MM.1S (cell line): Measurements from ENCODE around the gene OXLD1.

Source experiments
- DNase-seq: peaks from one replicate; pipeline ENCODE4 v3.0.0-alpha.2; 2015
- H2AFZ ChIP-seq: fragments of 300-600 bp; sonication (generic); 2 replicates; pipeline ENCODE4 v1.6.0; 2016; ENCODE audit warnings: antibody characterized with exemption, low read length
- H3F3A ChIP-seq: fragments of 300-600 bp; sonication (generic); 2 replicates; pipeline ENCODE4 v1.6.1; 2016; ENCODE audit warnings: mild to moderate bottlenecking, antibody characterized with exemption, low read length, moderate library complexity, mixed read lengths; ENCODE audit not compliant: insufficient read depth
- H3K27ac ChIP-seq: fragments of 300-600 bp; sonication (generic); 2 replicates; pipeline ENCODE4 v1.5.1; 2016; ENCODE audit warnings: mild to moderate bottlenecking, low read length
- H3K27me3 ChIP-seq: fragments of 300-600 bp; sonication (generic); replicated peaks from 2 replicates; pipeline ENCODE4 v1.6.0; 2016; ENCODE audit warnings: low read length; ENCODE audit not compliant: insufficient read depth
- H3K36me3 ChIP-seq: fragments of 300-600 bp; sonication (generic); replicated peaks from 2 replicates; pipeline ENCODE4 v1.6.1; 2016; ENCODE audit warnings: mild to moderate bottlenecking, low read length, mixed read lengths; ENCODE audit not compliant: insufficient read depth
- H3K4me1 ChIP-seq: fragments of 300-600 bp; sonication (generic); 2 replicates; pipeline ENCODE4 v1.6.1; 2016; ENCODE audit warnings: low read length, mixed read lengths
- H3K4me2 ChIP-seq: fragments of 300-600 bp; sonication (generic); 2 replicates; pipeline ENCODE4 v1.6.0; 2016; ENCODE audit warnings: low read depth, low read length
- H3K4me3 ChIP-seq: fragments of 300-600 bp; sonication (generic); 2 replicates; pipeline ENCODE4 v1.5.1; 2016; ENCODE audit warnings: low read length, mixed read lengths
- H3K79me2 ChIP-seq: fragments of 300-600 bp; sonication (generic); 2 replicates; pipeline ENCODE4 v1.6.1; 2016; ENCODE audit warnings: mixed run types, low read length, mixed read lengths
- H3K9ac ChIP-seq: fragments of 300-600 bp; sonication (generic); 2 replicates; pipeline ENCODE4 v1.6.1; 2016; ENCODE audit warnings: low read length, mixed read lengths
- H3K9me2 ChIP-seq: fragments of 300-600 bp; sonication (generic); replicated peaks from 2 replicates; pipeline ENCODE4 v1.6.1; 2016; ENCODE audit warnings: mild to moderate bottlenecking, low read length, mixed read lengths; ENCODE audit not compliant: insufficient read depth
- H3K9me3 ChIP-seq: fragments of 300-600 bp; sonication (generic); replicated peaks from 2 replicates; pipeline ENCODE4 v1.6.1; 2016; ENCODE audit warnings: mild to moderate bottlenecking, low read length, mixed read lengths; ENCODE audit not compliant: insufficient read depth
- H4K20me1 ChIP-seq: fragments of 300-600 bp; sonication (generic); 2 replicates; pipeline ENCODE4 v1.6.1; 2016; ENCODE audit warnings: mild to moderate bottlenecking, low read length, moderate library complexity, mixed read lengths; ENCODE audit not compliant: insufficient read depth
- EZH2 ChIP-seq: fragments of 300-600 bp; sonication (generic); optimal IDR thresholded peaks from 2 replicates; pipeline ENCODE3; 2017; ENCODE audit warnings: low read depth, mild to moderate bottlenecking, antibody characterized with exemption, low read length, mixed read lengths
- EZH2phosphoT487 ChIP-seq: fragments of 300-600 bp; sonication (generic); IDR thresholded peaks from 2 replicates; pipeline ENCODE4 v1.6.1; 2018; ENCODE audit warnings: antibody characterized with exemption, low read length
- TF ChIP-seq, protein P1 (sequence below): fragments of 300-600 bp; sonication (generic); IDR thresholded peaks from 2 replicates; pipeline ENCODE4 v1.5.1; 2016; ENCODE audit warnings: antibody characterized with exemption, low read length, mixed read lengths

Gene OXLD1

DNA sequence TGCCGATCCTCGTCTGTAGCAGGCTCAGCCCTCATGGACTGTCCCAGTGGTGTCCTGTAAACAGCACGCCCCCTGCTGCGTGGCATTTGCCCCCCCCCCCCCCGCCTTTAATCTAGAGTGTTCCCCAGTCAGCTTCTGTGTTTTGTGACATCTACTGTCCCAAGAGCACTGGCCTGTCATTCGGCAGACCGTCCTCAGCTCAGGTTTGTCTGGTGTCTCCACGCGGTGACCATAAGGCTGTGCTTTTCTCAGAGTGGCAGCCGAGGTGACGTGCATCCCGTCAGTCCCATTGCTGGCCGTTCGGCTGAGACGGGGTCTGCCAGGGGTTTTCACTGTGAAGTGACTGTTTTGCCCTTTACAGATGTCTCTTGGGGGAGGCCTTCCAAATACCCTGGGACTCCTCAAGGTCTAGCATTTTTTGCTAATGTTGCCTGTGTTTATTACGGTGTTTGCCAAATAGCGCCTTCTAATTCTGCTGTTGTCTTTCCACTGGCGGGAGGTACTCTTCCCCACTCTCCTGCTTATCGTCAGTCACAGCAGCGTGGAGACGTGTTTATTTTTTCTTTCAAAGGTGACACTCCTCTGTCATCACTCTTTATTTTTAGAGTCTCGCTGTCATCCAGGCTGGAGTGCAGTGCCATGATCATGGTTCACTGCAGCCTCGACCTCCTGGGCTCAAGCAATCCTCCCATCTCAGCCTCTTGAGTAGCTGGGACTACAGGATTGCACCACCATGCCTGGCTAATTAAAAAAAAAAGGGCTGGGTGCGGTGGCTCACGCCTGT is 31.0 kb upstream of the OXLD1 start:
- H3K36me3 ChIP-seq, result no peaks in the 10 kb centered on the region; the same call in 1 of the 2 replicates
- H4K20me1 ChIP-seq, result no peaks in the 10 kb centered on the region; the same call in 1 of the 2 replicates
- TF ChIP-seq, protein P1, sequence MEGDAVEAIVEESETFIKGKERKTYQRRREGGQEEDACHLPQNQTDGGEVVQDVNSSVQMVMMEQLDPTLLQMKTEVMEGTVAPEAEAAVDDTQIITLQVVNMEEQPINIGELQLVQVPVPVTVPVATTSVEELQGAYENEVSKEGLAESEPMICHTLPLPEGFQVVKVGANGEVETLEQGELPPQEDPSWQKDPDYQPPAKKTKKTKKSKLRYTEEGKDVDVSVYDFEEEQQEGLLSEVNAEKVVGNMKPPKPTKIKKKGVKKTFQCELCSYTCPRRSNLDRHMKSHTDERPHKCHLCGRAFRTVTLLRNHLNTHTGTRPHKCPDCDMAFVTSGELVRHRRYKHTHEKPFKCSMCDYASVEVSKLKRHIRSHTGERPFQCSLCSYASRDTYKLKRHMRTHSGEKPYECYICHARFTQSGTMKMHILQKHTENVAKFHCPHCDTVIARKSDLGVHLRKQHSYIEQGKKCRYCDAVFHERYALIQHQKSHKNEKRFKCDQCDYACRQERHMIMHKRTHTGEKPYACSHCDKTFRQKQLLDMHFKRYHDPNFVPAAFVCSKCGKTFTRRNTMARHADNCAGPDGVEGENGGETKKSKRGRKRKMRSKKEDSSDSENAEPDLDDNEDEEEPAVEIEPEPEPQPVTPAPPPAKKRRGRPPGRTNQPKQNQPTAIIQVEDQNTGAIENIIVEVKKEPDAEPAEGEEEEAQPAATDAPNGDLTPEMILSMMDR, result no peak
- TF ChIP-seq EZH2phosphoT487 (no peak), EZH2 (no peak)

DNA sequence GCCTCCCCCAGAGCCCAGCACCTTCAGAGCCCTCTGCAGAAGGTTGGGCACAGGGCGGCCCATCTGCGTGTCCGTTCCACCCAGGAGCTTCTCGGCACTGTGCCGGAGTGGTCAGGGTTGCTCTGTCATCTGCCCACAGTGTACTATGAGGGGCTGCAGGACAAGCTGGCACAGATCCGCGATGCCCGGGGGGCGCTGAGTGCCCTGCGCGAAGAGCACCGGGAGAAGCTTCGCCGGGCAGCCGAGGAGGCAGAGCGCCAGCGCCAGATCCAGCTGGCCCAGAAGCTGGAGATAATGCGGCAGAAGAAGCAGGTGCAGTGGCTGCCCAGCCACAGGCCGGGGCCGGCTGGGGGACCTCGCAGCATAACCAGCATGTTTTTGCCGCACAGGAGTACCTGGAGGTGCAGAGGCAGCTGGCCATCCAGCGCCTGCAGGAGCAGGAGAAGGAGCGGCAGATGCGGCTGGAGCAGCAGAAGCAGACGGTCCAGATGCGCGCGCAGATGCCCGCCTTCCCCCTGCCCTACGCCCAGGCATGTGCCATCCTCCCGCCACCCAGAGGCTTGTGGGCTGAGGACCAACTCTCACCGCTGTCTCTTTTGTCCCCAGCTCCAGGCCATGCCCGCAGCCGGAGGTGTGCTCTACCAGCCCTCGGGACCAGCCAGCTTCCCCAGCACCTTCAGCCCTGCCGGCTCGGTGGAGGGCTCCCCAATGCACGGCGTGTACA is 30.0 kb upstream of the OXLD1 start:
- H3K4me2 ChIP-seq, result no peak overlapping the region
- H3K79me2 ChIP-seq, result peaks cover 39% of the 10 kb centered on the region
- H3K36me3 ChIP-seq, result peaks cover 4% of the 10 kb centered on the region
- H3K9me3 ChIP-seq, result no peaks in the 10 kb centered on the region
- TF ChIP-seq EZH2phosphoT487 (no peak), EZH2 (no peak)
- TF ChIP-seq, protein P1, result no peak
- no peak overlapping the region for H3K9ac ChIP-seq
- H3F3A ChIP-seq, result peaks cover under 1% of the 10 kb centered on the region; the same call in 1 of the 2 replicates
- no peak overlapping the region for H3K4me3 ChIP-seq
- no peaks in the 10 kb centered on the region for H3K27me3 ChIP-seq
- no peak overlapping the region for H3K27ac ChIP-seq
- no peaks in the 10 kb centered on the region for H3K9me2 ChIP-seq
- peaks cover 6% of the 10 kb centered on the region for H3K4me1 ChIP-seq
- H4K20me1 ChIP-seq, result no peaks in the 10 kb centered on the region; the same call in 1 of the 2 replicates
- no peak for DNase-seq
- no peak overlapping the region for H2AFZ ChIP-seq

More for the DNA sequence above, 31.0 kb upstream of the OXLD1 start:
- Histone ChIP-seq H3K79me2 (peaks cover 45% of the 10 kb centered on the region), H3K4me2 (no peak overlapping the region), H3K27ac (no peak overlapping the region), H3K4me1 (peaks cover 10% of the 10 kb centered on the region), H3K9me2 (no peaks in the 10 kb centered on the region), H3K9ac (no peak overlapping the region), H3F3A (peaks cover 12% of the 10 kb centered on the region), H3K9me3 (no peaks in the 10 kb centered on the region), H3K27me3 (no peaks in the 10 kb centered on the region), H3K4me3 (no peak overlapping the region), H2AFZ (no peak overlapping the region)
- DNase-seq, result no peak

DNA sequence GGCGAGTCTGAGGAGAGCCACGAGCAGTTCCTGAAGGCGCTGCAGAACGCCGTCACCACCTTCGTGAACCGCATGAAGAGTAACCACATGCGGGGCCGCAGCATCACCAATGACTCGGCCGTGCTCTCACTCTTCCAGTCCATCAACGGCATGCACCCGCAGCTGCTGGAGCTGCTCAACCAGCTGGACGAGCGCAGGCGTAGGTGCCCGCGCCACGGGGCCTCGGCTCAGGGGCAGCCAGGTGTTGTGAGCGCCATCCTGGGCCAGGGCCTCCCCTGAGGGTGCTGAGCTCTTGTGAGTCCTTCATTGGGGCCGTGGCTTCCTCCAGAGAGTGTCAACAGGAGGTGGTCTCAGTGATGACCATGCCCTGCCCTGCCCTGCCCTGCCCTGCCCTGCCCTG is 29.4 kb upstream of the OXLD1 start:
- no peak overlapping the region for H3K27ac ChIP-seq
- H3F3A ChIP-seq, result no peaks in the 10 kb centered on the region
- peaks cover 36% of the 10 kb centered on the region for H3K79me2 ChIP-seq
- no peak overlapping the region for H2AFZ ChIP-seq
- TF ChIP-seq EZH2 (no peak), EZH2phosphoT487 (no peak)
- TF ChIP-seq, protein P1, result no peak
- H3K9me3 ChIP-seq, result no peaks in the 10 kb centered on the region
- no peak overlapping the region for H3K9ac ChIP-seq
- H3K4me3 ChIP-seq, result no peak overlapping the region
- no peaks in the 10 kb centered on the region for H3K4me1 ChIP-seq
- peaks cover 4% of the 10 kb centered on the region; the same call in 1 of the 2 replicates for H3K36me3 ChIP-seq
- H3K4me2 ChIP-seq, result no peak overlapping the region
- H4K20me1 ChIP-seq, result no peaks in the 10 kb centered on the region
- DNase-seq, result no peak
- H3K9me2 ChIP-seq, result no peaks in the 10 kb centered on the region
- H3K27me3 ChIP-seq, result no peaks in the 10 kb centered on the region
